Muscle of back (tissue), 11 donors: ENCODE measurements around the gene SNN. TPM values are rescaled to one million over a fixed set of nuclear protein-coding genes. Genes with fewer than 3 reads are reported as not detected.

Experiments used
- DNase-seq, 3 donors: peaks; one replicate each; pipeline versions ENCODE4 v3.0.0 to v3.0.0-alpha.2; 2013
- polyA plus RNA-seq, 10 donors: library from polyadenylated mRNA; unstranded; fragments of 120-200 nt; gene quantifications; one replicate each; pipeline ENCODE4 v1.2.1, GENCODE V29; 2013; ENCODE audit not compliant: insufficient read length in 10 of 10

The SNN gene
- polyA plus RNA-seq, 10 donors, result 19.6 to 30.6 (median 25.5) TPM

GRCh38 chr16:11677959-11678881 is 10.0 kb downstream of the SNN start:
- DNase-seq, result no peak

GRCh38 chr16:11679250-11679649 is 11.0 kb downstream of the SNN start:
- DNase-seq, result no peak

- DNase-seq, result no peak
Observed at GRCh38 chr16:11679941-11680911, 12.0 kb downstream of the SNN start.

- DNase-seq, result no peak
Observed at GRCh38 chr16:11681556-11681955, 13.3 kb downstream of the SNN start.

- DNase-seq, result no peak
Observed at GRCh38 chr16:11681976-11682654, 13.9 kb downstream of the SNN start.

GRCh38 chr16:11682655-11683096 is 14.4 kb downstream of the SNN start:
- DNase-seq, result peak in 1 of 3 donors; percentile 83

GRCh38 chr16:11683145-11683544 is 14.9 kb downstream of the SNN start:
- DNase-seq, result no peak

- DNase-seq, result no peak
Observed at GRCh38 chr16:11684231-11685025, 16.2 kb downstream of the SNN start.

GRCh38 chr16:11685844-11686618 is 17.8 kb downstream of the SNN start:
- no peak for DNase-seq

GRCh38 chr16:11686713-11687380 is 18.6 kb downstream of the SNN start:
- no peak for DNase-seq

- DNase-seq, result peak in 1 of 3 donors; percentile 65
Observed at GRCh38 chr16:11687601-11688519, 19.6 kb downstream of the SNN start.

- DNase-seq, result no peak
Observed at GRCh38 chr16:11688520-11688886, 20.2 kb downstream of the SNN start.

GRCh38 chr16:11689031-11689840 is 21.0 kb downstream of the SNN start:
- no peak for DNase-seq

GRCh38 chr16:11691235-11691634 is 23.0 kb downstream of the SNN start:
- no peak for DNase-seq

GRCh38 chr16:11691771-11692170 is 23.5 kb downstream of the SNN start:
- DNase-seq, result no peak

GRCh38 chr16:11692171-11692570 is 23.9 kb downstream of the SNN start:
- DNase-seq, result no peak

GRCh38 chr16:11692651-11693050 is 24.4 kb downstream of the SNN start:
- DNase-seq, result no peak
